Measurements from ENCODE around the gene CDK8. TPM values are rescaled to one million over a fixed set of nuclear protein-coding genes. Genes with fewer than 3 reads are reported as not detected.

CDK8 gene
- total and polyA plus RNA-seq, 2 donors (not counting 3 experiments of a cell fraction or from before 2014, with no cell fraction given), result 12.2 to 13.3 TPM

- FAIRE-seq (no peak), DNase-seq (ENCODE audit: low read depth, low spot score) (no peak)
- H3K4me1 ChIP-seq (ENCODE audit: control insufficient read depth, extremely low read depth, insufficient read depth, low read length), result no peaks in the 10 kb centered on the region
- dilution Hi-C loops (cut with MboI; ENCODE audit: extremely low pct_ligation_motif_present, low sequenced_read_pairs) (no loop called here), intact Hi-C loops (cut with micrococcal nuclease) (no loop called here)
- no peak overlapping the region for H2AFZ ChIP-seq (ENCODE audit: low read depth, low read length)
- BruUV-seq (replicated peaks), result no TSS peak
- H3K27ac ChIP-seq (ENCODE audit: insufficient read depth, low read depth, low read length), result no peak overlapping the region
- ChIA-PET CTCF (no interaction called here), POLR2A (no interaction called here)
- H3K4me2 ChIP-seq (ENCODE audit: insufficient read depth, low read length), result no peak overlapping the region
- H3K27me3 ChIP-seq (ENCODE audit: control insufficient read depth in 2 of 2, insufficient read depth in 2 of 2, low read length in 2 of 2), result no peaks in the 10 kb centered on the region
- peaks cover 12% of the 10 kb centered on the region for H3K79me2 ChIP-seq (ENCODE audit: control insufficient read depth, insufficient read depth, low read length)
- TF ChIP-seq JUN (IDR thresholded peaks at IDR 0.05; ENCODE audit: borderline replicate concordance, insufficient read depth, insufficient read length, low read depth) (no peak), EZH2 (IDR thresholded peaks at IDR 0.05; ENCODE audit: borderline replicate concordance, low read depth, low read length, severe bottlenecking) (no peak), FOS (IDR thresholded peaks at IDR 0.05; ENCODE audit: borderline replicate concordance, insufficient read depth, low read length) (no peak), MYC (IDR thresholded peaks at IDR 0.05; ENCODE audit: low read depth, low read length) (no peak), POLR2AphosphoS5 (IDR thresholded peaks at IDR 0.05; ENCODE audit: insufficient read depth, low read depth, low read length) (no peak), GATA2 (IDR thresholded peaks at IDR 0.05; ENCODE audit: insufficient read depth, insufficient read length, low read depth, low read length) (no peak), MAX (IDR thresholded peaks at IDR 0.05; ENCODE audit: insufficient read depth, insufficient read length) (no peak), POLR2A (IDR thresholded peaks at IDR 0.05; ENCODE audit: low read depth, low read length) (no peak)
- TF ChIP-seq, protein P1, sequence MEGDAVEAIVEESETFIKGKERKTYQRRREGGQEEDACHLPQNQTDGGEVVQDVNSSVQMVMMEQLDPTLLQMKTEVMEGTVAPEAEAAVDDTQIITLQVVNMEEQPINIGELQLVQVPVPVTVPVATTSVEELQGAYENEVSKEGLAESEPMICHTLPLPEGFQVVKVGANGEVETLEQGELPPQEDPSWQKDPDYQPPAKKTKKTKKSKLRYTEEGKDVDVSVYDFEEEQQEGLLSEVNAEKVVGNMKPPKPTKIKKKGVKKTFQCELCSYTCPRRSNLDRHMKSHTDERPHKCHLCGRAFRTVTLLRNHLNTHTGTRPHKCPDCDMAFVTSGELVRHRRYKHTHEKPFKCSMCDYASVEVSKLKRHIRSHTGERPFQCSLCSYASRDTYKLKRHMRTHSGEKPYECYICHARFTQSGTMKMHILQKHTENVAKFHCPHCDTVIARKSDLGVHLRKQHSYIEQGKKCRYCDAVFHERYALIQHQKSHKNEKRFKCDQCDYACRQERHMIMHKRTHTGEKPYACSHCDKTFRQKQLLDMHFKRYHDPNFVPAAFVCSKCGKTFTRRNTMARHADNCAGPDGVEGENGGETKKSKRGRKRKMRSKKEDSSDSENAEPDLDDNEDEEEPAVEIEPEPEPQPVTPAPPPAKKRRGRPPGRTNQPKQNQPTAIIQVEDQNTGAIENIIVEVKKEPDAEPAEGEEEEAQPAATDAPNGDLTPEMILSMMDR (IDR thresholded peaks at IDR 0.05; ENCODE audit: extremely low read depth in 1 of 2, insufficient read depth in 1 of 2, low read depth in 1 of 2, low read length in 2 of 2), result no peak
- no peaks in the 10 kb centered on the region for H3K9me3 ChIP-seq (replicated peaks; ENCODE audit: control insufficient read depth, insufficient read depth, low read length)
- H4K20me1 ChIP-seq (replicated peaks; ENCODE audit: control insufficient read depth, extremely low read depth, insufficient read depth, low read length), result peaks cover 2% of the 10 kb centered on the region
- no peak overlapping the region for H3K9ac ChIP-seq (replicated peaks; ENCODE audit: extremely low read depth, insufficient read depth, low read length)
- H3K4me3 ChIP-seq (replicated peaks in 1 of 3; ENCODE audit: insufficient read depth in 1 of 3, low read depth in 1 of 3, low read length in 3 of 3), result no peak overlapping the region
- no peaks in the 10 kb centered on the region for H3K36me3 ChIP-seq (ENCODE audit: control insufficient read depth in 2 of 2, extremely low read depth in 1 of 2, insufficient read depth in 2 of 2, low read length in 2 of 2)
- no peaks in the 10 kb centered on the region for H3K9me1 ChIP-seq (replicated peaks; ENCODE audit: control insufficient read depth, extremely low read depth, insufficient read depth, low read length)
These were observed 54.3 kb downstream of the CDK8 start for GRCh38 chr13:26308250-26308649.
